ENCODE measurements around the gene EDN1.

EDN1 gene

DNA sequence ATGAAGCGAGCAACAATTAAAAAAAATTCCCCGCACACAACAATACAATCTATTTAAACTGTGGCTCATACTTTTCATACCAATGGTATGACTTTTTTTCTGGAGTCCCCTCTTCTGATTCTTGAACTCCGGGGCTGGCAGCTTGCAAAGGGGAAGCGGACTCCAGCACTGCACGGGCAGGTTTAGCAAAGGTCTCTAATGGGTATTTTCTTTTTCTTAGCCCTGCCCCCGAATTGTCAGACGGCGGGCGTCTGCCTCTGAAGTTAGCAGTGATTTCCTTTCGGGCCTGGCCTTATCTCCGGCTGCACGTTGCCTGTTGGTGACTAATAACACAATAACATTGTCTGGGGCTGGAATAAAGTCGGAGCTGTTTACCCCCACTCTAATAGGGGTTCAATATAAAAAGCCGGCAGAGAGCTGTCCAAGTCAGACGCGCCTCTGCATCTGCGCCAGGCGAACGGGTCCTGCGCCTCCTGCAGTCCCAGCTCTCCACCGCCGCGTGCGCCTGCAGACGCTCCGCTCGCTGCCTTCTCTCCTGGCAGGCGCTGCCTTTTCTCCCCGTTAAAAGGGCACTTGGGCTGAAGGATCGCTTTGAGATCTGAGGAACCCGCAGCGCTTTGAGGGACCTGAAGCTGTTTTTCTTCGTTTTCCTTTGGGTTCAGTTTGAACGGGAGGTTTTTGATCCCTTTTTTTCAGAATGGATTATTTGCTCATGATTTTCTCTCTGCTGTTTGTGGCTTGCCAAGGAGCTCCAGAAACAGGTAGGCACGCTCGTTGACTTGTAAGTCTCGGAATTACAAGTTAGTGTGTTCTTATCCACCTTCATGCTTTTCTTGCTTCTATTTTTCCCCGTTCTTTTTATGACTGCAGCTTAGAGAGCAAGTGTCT, at the start of gene EDN1:
TSS of gene EDN1 (plus strand) at position 429 of the 888 bp plus-strand sequence. CDS start at position 698, 269 bp downstream.
- FAIRE-seq, result no peak

DNA sequence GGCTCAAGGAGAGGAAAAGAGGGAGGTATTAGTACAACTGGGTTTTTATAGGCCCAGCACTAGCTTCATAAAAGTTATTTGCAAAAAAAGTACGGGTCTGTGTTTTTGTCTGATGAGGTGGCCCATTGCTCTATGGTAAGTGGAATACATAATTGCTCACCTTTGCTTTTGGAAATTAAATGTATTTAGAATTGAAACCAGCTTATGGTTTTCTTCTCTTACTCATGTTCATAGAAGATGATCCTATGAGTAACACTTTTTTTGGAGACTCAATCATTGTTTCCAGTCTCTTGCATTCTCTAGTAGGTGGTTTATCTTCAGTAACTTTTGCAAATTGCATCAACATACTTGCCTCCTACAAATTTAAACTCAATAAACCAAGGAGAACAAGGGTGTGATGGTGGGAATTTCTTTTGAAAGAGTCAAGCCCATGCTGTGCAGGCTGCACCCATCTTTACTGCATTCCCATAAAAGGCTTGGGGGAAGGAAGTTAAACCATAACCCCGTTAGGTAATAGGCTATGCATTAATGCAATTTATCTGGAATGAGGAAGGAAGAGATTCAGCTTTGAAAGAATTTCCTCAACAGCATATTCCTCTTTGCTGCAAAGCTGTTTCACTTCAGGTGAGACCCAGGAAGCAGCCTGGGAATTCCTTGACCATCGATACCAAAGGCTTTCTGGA, 48.5 kb upstream of the EDN1 start:
- FAIRE-seq, result no peak

DNA sequence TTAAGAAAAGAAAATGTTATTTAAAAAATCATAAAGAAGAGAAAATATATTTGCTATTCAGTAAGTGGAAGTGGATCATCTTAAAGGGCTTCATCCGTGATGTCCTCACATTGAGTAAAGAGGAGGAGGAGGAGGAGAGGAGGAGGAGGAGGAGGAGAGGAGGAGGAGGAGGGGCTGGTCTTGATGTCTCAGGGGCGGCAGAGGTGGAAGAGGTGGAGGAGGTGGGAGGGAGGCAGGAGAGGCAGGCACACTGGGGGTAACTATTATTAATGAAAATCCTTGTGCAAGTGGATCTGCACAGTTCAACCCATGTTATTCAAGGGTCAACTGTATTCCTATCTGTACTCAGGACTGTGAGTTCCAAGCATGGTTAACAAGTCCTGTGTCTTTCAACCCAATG, 47.0 kb upstream of the EDN1 start:
- no peak for FAIRE-seq

DNA sequence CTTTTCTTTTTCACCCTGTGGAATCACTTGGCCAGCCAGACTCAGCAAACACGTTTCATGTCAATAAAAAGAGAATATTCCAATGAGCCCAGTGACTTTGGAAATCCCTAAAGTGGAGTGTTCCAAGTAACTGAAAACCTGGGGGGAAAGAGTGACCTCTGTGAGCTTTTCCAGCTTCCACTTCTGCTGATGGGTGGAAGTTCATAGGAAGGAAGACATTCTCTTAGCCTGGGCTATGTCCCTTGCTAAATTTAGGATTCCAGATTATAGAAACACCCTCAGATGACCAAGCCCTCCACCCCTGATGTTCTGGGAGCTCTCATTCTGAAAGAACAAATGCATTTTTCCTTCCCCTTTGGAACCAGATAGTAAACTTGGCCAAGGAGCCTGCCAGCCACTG, 44.8 kb upstream of the EDN1 start:
- no peak for FAIRE-seq

DNA sequence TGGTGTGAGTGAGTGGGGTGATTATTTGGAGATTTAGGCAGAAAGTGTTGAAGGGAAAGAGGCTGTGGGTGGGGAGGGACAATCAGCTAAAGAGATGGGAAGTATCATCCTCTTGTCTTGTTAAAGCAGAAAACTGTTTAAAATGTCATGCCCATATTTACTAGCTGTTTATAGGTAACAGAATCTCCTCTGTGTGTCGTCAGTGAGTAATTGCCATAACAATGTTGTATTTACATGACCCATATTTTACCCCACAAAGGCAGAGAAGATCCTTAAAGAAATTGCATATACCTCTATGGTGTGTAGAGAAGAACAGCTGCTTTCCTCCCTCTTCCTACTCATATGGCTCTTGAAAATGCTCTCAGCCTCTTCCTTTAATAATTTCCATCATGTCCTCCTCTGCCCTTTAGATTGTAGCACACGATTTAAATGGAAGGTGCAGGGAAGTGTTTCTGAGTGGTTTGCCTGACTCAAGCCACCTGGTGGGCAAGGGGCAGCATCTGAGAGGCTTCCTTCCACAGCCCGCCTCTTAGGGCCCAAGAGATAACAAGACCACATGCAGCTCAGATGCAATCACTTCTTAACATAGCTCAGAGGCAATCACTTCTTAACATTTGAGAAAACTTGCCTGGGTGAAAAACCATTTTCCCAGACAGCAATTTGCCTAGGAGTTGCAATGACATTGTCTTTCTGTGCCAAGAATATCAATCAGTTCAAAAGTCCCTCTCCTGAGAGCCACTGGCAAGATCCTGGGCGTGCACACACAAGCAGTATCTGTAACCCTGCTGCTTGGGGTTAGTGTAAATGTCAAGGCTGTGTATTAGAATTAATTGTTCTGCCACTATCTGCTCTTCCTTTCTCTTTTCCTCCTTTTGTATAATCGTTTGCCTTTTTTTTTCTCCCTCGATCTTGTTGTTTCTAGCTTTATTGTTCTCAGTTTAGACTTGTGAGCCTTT, 44.1 kb upstream of the EDN1 start:
- FAIRE-seq, result no peak

DNA sequence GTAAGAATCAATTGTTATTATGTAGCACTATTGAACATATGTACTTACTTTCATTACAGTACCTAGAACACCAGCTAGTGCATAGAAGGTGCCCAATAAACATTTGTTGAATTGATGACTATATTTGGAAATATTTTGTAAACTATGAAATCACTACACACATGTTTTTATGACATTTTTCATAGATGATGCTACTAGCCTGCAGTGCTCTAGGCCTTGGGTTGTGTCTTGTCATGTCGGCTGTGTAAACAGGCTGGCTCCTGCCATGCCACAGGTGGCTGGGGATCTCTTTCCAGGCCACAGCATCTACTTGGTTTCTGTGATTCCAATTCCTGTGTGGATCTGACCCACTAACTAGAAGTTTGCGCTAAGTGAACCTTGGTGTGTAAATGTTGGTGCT, 43.3 kb upstream of the EDN1 start:
- no peak for FAIRE-seq

- FAIRE-seq, result no peak
Observed at GRCh38 chr6:12249541-12250382, 40.4 kb upstream of the EDN1 start.

DNA sequence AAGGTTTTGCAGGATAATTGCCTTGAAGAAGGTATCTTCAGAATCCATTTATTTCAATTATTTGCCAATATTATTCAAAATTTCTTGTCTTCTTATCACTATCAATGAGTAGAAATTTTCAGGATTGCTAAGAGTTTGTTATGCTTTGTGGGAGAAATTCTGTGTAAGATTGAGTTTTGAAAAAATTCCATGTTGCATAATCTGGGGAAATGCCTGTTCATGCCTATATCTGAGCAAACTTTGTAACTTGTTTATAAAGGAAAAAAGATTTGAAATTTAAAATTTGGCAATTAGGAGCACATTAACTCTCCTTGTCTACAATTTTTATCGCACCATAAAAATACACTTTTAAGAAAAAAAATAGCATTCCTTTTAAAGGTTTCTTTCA, 39.8 kb upstream of the EDN1 start:
- no peak for FAIRE-seq

DNA sequence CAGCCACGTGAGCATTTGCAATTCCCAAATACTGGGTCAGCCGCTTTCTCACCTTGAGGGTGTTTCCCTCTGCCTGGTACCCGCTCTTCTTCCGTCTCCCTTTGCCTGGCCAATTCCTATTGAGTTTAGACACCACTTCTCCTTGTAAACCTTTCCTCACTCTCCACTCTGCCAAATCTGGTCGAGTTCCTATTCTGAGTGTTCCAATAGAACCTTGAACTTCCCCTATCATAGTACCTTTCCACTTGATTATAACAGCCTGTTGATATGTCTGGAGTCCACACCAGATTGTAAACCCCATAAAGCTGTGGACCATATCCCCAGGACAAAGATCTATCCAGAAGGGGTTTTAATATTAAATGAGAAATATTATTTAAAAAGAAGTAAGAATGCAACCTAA, 36.0 kb upstream of the EDN1 start:
- FAIRE-seq, result no peak

GRCh38 chr6:12258191-12258590, 32.0 kb upstream of the EDN1 start:
- FAIRE-seq, result no peak

- no peak for FAIRE-seq
Observed at GRCh38 chr6:12258591-12259075, 31.5 kb upstream of the EDN1 start.

- no peak for FAIRE-seq
Observed at GRCh38 chr6:12260458-12261093, 29.6 kb upstream of the EDN1 start.

GRCh38 chr6:12261502-12261901, 28.7 kb upstream of the EDN1 start:
- no peak for FAIRE-seq

- FAIRE-seq, result no peak
Observed at GRCh38 chr6:12262236-12263061, 27.7 kb upstream of the EDN1 start.

- no peak for FAIRE-seq
Observed at GRCh38 chr6:12263403-12263802, 26.8 kb upstream of the EDN1 start.

DNA sequence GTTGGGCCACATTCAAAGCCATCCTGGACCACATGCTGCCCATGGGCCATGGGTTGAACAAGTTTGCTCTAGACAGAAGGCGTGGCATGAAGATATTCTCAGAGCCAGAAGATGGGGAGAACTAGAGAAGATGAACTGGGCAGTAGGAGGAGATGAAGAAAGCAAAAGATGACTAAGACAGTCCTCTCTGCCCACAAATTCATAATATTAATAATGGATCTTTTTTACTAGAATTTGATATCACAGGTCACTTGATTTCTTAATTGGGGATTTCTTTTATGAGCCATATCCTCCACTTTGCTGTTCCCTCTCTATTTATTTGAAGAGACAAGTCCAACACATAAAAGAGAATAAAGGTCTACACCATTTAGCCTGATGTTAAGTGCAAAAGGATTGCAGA, 25.5 kb upstream of the EDN1 start:
- FAIRE-seq, result no peak

DNA sequence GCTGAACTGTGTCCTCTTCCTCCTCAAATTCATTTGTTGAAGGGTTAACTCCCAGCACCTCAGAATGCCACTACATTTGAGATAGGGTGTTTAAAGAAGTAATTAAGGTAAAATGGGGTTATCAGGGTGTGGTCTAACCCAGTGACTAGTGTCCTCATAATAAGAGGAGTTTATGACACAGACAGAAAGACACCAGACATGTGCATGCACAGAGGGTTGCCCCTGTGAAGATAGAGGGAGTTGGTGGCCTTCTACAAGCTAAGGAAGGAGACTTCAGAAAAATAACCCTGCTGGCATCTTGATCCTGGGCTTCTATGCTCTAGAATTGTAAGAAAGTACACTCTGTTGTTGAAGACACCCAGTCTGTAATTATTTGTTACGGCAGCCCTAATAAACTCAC, 24.9 kb upstream of the EDN1 start:
- no peak for FAIRE-seq

DNA sequence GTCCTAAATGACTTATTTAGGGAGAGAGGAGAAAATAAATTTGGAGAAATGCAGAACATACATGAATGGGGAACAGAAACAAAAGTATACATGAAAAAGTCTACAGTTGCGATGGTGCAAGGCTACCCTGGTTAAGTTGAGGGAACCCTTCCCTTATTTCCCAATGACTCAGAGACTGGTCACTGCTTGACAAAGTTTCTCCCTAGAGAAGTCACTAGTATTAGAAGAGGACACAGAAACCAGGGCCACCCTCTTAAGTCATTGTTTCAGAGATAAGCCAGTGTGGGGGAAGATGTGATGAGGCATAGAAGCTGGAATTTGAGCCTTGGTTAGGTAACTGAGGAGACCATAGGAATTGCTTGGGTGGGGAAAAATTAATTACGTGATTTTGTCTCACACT, 24.4 kb upstream of the EDN1 start:
- FAIRE-seq, result no peak

GRCh38 chr6:12266571-12266970, 23.6 kb upstream of the EDN1 start:
- no peak for FAIRE-seq

DNA sequence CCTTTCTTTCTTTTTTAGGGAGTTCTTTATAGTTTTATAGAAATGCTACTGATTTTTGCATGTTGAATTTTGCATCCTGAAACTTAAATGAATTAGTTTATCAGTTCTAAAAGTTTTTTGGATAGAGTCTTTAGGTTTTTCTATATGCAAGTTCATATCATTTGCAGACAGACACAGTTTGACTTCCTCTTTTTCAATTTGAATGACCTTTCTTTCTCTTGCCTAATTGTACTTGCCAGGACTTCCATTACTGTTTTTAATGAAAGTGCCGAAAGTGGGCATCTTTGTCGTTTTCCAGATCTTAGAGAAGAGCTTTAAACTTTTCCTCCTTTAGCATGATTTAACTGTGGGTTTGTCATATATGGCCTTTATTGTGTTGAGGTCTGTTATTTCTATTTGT, 21.1 kb upstream of the EDN1 start:
- FAIRE-seq, result no peak

Measured in A204.1 (cell line).